ENCODE data around the gene MAST3.

The MAST3 gene

GRCh38 chr19:18130523-18131242 lies 33.1 kb downstream of the MAST3 start:
- no peak for TF ChIP-seq GATA2 (IDR thresholded peaks at IDR 0.05; ENCODE audit: low read depth, low read length)
- TF ChIP-seq GATA3 (IDR thresholded peaks at IDR 0.05; ENCODE audit: low read depth, low read length), result no peak

- TF ChIP-seq GATA3 (IDR thresholded peaks at IDR 0.05; ENCODE audit: low read depth, low read length) (no peak), GATA2 (IDR thresholded peaks at IDR 0.05; ENCODE audit: low read depth, low read length) (no peak)
These were observed 34.4 kb downstream of the MAST3 start for GRCh38 chr19:18131841-18132596.

- TF ChIP-seq GATA2 (IDR thresholded peaks at IDR 0.05; ENCODE audit: low read depth, low read length), result no peak
- no peak for TF ChIP-seq GATA3 (IDR thresholded peaks at IDR 0.05; ENCODE audit: low read depth, low read length)
These were observed 38.4 kb downstream of the MAST3 start for GRCh38 chr19:18135712-18136584.

- TF ChIP-seq GATA3 (IDR thresholded peaks at IDR 0.05; ENCODE audit: low read depth, low read length) (no peak), GATA2 (IDR thresholded peaks at IDR 0.05; ENCODE audit: low read depth, low read length) (no peak)
These were observed 39.7 kb downstream of the MAST3 start for GRCh38 chr19:18137242-18137641.

- TF ChIP-seq GATA2 (IDR thresholded peaks at IDR 0.05; ENCODE audit: low read depth, low read length) (no peak), GATA3 (IDR thresholded peaks at IDR 0.05; ENCODE audit: low read depth, low read length) (no peak)
These were observed 40.2 kb downstream of the MAST3 start for GRCh38 chr19:18137657-18138339.

GRCh38 chr19:18140473-18140872 lies 42.9 kb downstream of the MAST3 start:
- TF ChIP-seq GATA3 (IDR thresholded peaks at IDR 0.05; ENCODE audit: low read depth, low read length), result no peak

GRCh38 chr19:18141031-18141430 lies 43.5 kb downstream of the MAST3 start:
- no peak for TF ChIP-seq GATA3 (IDR thresholded peaks at IDR 0.05; ENCODE audit: low read depth, low read length)

GRCh38 chr19:18143902-18144301 lies 46.3 kb downstream of the MAST3 start:
- TF ChIP-seq GATA3 (IDR thresholded peaks at IDR 0.05; ENCODE audit: low read depth, low read length), result no peak
- TF ChIP-seq GATA2 (IDR thresholded peaks at IDR 0.05; ENCODE audit: low read depth, low read length), result no peak

GRCh38 chr19:18144361-18144760 lies 46.8 kb downstream of the MAST3 start:
- TF ChIP-seq GATA2 (IDR thresholded peaks at IDR 0.05; ENCODE audit: low read depth, low read length) (no peak), GATA3 (IDR thresholded peaks at IDR 0.05; ENCODE audit: low read depth, low read length) (no peak)

- TF ChIP-seq GATA3 (IDR thresholded peaks at IDR 0.05; ENCODE audit: low read depth, low read length) (no peak), GATA2 (IDR thresholded peaks at IDR 0.05; ENCODE audit: low read depth, low read length) (no peak)
These were observed 47.3 kb downstream of the MAST3 start for GRCh38 chr19:18144906-18145305.

GRCh38 chr19:18145391-18145999 lies 47.9 kb downstream of the MAST3 start:
- TF ChIP-seq GATA3 (IDR thresholded peaks at IDR 0.05; ENCODE audit: low read depth, low read length) (no peak), GATA2 (IDR thresholded peaks at IDR 0.05; ENCODE audit: low read depth, low read length) (no peak)

- TF ChIP-seq GATA2 (IDR thresholded peaks at IDR 0.05; ENCODE audit: low read depth, low read length) (no peak), GATA3 (IDR thresholded peaks at IDR 0.05; ENCODE audit: low read depth, low read length) (no peak)
These were observed 49.8 kb downstream of the MAST3 start for GRCh38 chr19:18147396-18147795.

GRCh38 chr19:18149596-18149975 lies 52.0 kb downstream of the MAST3 start:
- no peak for TF ChIP-seq GATA3 (IDR thresholded peaks at IDR 0.05; ENCODE audit: low read depth, low read length)
- TF ChIP-seq GATA2 (IDR thresholded peaks at IDR 0.05; ENCODE audit: low read depth, low read length), result no peak

Measured in SH-SY5Y (cell line).